NB4 (cell line): Measurements from ENCODE around the gene AACS.

Experiments used
- DNase-seq: peaks from one replicate; pipeline ENCODE4 v3.0.0; 2010; ENCODE audit warnings: low read depth
- H3K4me3 ChIP-seq: one replicate; pipeline ENCODE4 v1.5.1; 2011; ENCODE audit warnings: mild to moderate bottlenecking, low read depth, low read length, moderate library complexity
- MAX ChIP-seq: IDR thresholded peaks from 2 replicates; pipeline ENCODE4 v1.6.1; 2011; ENCODE audit warnings: low read depth, low read length
- MYC ChIP-seq: IDR thresholded peaks from 2 replicates; pipeline ENCODE4 v1.6.1; 2011; ENCODE audit warnings: low read depth, low read length
- POLR2A ChIP-seq: IDR thresholded peaks from 2 replicates; pipeline ENCODE4 v1.6.1; 2011; ENCODE audit warnings: mild to moderate bottlenecking; ENCODE audit not compliant: insufficient read length; ENCODE audit errors: extremely low read depth
- TF ChIP-seq, protein P1 (sequence below): IDR thresholded peaks from one replicate; pipeline ENCODE4 v1.5.1; 2012; ENCODE audit warnings: low read depth, low read length

Gene AACS

DNA sequence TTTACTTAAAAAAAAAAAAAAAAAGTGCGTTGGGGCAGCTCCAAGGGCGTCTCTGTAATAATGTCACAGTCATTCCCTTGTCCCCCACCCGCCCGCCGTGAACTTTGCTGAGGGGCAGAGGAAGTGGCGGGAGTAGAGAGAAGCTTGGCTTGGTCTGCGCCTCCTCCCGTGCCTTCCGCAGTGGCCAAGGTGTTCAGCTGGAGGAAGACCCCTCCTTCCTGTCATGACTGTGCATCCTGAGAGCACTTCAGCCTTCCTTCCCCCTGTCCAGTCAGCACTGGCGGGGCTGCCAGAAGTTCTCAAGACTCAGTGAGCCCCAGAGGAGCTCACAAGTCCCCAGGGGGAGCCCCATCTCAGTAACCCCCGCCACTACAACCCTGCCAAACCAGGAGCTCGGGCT is 32.2 kb downstream of the AACS start:
- no peak for DNase-seq
- TF ChIP-seq MAX (no peak), MYC (no peak), POLR2A (no peak)
- TF ChIP-seq, protein P1, sequence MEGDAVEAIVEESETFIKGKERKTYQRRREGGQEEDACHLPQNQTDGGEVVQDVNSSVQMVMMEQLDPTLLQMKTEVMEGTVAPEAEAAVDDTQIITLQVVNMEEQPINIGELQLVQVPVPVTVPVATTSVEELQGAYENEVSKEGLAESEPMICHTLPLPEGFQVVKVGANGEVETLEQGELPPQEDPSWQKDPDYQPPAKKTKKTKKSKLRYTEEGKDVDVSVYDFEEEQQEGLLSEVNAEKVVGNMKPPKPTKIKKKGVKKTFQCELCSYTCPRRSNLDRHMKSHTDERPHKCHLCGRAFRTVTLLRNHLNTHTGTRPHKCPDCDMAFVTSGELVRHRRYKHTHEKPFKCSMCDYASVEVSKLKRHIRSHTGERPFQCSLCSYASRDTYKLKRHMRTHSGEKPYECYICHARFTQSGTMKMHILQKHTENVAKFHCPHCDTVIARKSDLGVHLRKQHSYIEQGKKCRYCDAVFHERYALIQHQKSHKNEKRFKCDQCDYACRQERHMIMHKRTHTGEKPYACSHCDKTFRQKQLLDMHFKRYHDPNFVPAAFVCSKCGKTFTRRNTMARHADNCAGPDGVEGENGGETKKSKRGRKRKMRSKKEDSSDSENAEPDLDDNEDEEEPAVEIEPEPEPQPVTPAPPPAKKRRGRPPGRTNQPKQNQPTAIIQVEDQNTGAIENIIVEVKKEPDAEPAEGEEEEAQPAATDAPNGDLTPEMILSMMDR, result no peak
- H3K4me3 ChIP-seq, result no peak overlapping the region

DNA sequence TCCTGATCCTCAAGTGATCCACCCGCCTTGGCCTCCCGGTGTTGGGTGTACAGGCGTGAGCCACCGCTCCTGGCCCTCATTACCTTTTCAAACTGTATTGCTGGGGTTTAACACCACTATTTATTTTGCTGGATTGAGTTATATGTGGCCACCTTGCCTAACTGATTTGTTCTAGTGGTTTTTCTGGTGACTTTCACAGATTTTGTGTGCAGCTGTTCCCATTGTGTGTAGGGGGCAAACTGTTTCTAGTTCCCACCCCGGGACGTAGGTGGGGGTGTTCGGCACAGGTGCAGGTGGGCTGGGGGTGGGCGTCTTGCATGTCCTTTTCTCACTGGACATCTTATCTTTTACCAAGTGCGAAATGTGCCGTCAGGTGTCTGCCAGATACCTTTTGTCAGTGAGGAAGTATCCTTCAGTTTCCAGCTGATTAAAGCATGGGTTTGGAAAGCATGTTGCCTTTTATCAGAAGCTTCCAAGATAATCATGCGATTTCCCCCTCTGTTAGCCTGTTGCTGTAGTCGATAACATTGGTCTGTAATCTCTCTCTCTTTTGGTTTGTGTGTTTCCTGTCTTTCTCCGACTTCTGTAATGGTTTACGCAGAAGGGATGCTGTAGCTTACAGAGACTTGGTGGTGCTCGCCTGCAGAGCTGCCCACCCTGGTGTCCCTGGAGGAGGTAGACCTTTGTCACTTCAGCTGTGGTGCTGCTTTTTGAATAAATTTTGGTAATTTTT is 33.6 kb downstream of the AACS start:
- no peak overlapping the region for H3K4me3 ChIP-seq
- DNase-seq, result no peak
- no peak for TF ChIP-seq POLR2A
- no peak for TF ChIP-seq MYC
- no peak for TF ChIP-seq MAX
- TF ChIP-seq, protein P1, result no peak

- no peak for DNase-seq
- no peak for TF ChIP-seq MAX
- no peak for TF ChIP-seq MYC
- TF ChIP-seq, protein P1, result no peak
- TF ChIP-seq POLR2A, result no peak
- H3K4me3 ChIP-seq, result no peak overlapping the region
These were observed 34.2 kb downstream of the AACS start for GRCh38 chr12:125099409-125099782.

DNA sequence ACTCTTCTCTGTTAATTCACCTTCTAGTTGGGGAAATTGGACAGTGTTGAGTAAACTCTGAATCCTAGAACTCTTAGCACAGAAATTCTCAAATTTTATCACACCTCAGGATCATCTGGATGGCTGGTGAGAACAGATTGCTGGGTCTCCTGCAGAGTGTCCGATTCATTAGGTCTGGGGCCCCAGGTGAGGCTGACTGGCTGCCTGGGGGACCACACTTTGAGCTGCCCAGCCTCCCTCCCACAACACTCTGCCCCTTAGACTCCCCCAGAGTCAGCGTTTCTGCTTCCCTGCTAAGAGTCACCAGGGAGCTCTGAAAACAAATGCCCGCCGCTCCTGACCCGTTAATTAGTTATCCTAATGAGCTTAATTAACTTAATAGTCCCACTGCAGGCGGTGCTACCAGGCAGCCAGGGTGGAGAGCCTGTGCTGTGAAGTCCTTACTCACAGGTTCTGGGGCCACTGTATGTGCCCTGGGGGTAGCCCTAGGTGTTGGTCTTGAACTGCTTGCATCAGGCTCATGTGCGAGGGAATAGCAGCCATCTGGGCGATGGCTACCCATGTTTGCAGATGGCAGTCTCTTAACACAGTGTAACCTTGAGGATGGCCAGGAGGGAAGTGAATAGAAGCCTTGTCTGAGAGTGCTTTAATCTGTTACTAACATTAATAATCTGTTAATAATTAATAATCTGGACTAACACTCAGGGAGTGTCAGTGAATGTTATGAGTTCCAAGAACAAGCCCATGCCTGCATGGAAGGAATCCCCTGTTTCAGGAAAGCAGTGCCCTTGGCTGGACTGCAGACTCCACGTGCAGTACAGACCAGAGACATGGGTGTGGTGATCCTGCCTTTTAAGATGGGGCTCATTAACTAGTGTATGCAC is 35.6 kb downstream of the AACS start:
- no peak for TF ChIP-seq MYC
- TF ChIP-seq, protein P1, result no peak
- no peak for TF ChIP-seq POLR2A
- TF ChIP-seq MAX, result no peak
- no peak for DNase-seq
- no peak overlapping the region for H3K4me3 ChIP-seq

DNA sequence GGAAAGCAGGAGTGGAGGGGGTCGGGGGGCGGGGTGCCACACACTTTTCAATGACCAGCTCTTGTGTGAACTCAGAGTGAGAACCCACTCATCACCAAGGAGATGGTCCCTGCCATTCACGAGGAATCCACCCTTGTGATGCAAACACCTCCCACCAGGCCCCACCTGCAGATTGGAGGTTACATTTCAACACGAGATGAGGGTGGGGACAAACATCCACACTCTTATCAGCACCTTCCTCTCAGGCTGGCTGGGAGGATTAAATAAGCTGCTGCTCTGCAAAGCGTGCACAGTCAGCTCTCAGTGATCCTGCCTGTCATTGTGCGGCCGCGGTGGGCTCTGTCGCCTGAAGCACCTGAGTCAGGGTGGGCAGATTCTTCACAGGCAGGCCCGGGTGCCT is 39.7 kb downstream of the AACS start:
- TF ChIP-seq MAX (no peak), POLR2A (no peak), MYC (no peak)
- TF ChIP-seq, protein P1, result no peak
- no peak for DNase-seq
- H3K4me3 ChIP-seq, result no peak overlapping the region
